ENCODE results near the gene USP31.

USP31 gene

GRCh38 chr16:23052908-23053580, 96.2 kb downstream of the USP31 start:
- no peak for DNase-seq

GRCh38 chr16:23052221-23052620, 97.0 kb downstream of the USP31 start:
- DNase-seq: no peak

GRCh38 chr16:23051587-23051986, 97.7 kb downstream of the USP31 start:
- DNase-seq: no peak

- DNase-seq: no peak
These were observed 101.1 kb downstream of the USP31 start for GRCh38 chr16:23048164-23048563.

- DNase-seq: no peak
These were observed 104.2 kb downstream of the USP31 start for GRCh38 chr16:23045025-23045424.

- DNase-seq: no peak
These were observed 109.0 kb downstream of the USP31 start for GRCh38 chr16:23040246-23040645.

GRCh38 chr16:23039118-23039517, 110.1 kb downstream of the USP31 start:
- no peak for DNase-seq

- no peak for DNase-seq
These were observed 114.0 kb downstream of the USP31 start for GRCh38 chr16:23035240-23035639.

GRCh38 chr16:23031508-23032098, 117.6 kb downstream of the USP31 start:
- no peak for DNase-seq

GRCh38 chr16:23029733-23030420, 119.4 kb downstream of the USP31 start:
- no peak for DNase-seq

GRCh38 chr16:23027386-23027785, 121.9 kb downstream of the USP31 start:
- DNase-seq: no peak

GRCh38 chr16:23026784-23027362, 122.4 kb downstream of the USP31 start:
- DNase-seq: no peak

GRCh38 chr16:23025692-23026307, 123.5 kb downstream of the USP31 start:
- DNase-seq: no peak

GRCh38 chr16:23024044-23024443, 125.2 kb downstream of the USP31 start:
- no peak for DNase-seq

GRCh38 chr16:23020084-23020483, 129.2 kb downstream of the USP31 start:
- no peak for DNase-seq

- no peak for DNase-seq
These were observed 132.9 kb downstream of the USP31 start for GRCh38 chr16:23016368-23016767.

- no peak for DNase-seq
These were observed 133.7 kb downstream of the USP31 start for GRCh38 chr16:23015580-23015979.

- DNase-seq: no peak
These were observed 134.7 kb downstream of the USP31 start for GRCh38 chr16:23014592-23014991.
